Epithelial cell of proximal tubule (primary cell): ENCODE data around the gene FGFR3. TPM values are rescaled to one million over a fixed set of nuclear protein-coding genes. Genes with fewer than 3 reads are reported as not detected.
A peak's percentile ranks its signal among the peaks of the same experiment; 100 is the strongest.

Source experiments
- DNase-seq: peaks from one replicate; pipeline ENCODE4 v3.0.0-alpha.2; 2011; ENCODE audit warnings: low read depth
- H3K4me3 ChIP-seq: 2 replicates; pipeline ENCODE4 v1.5.1; 2011; ENCODE audit warnings: low read depth, mild to moderate bottlenecking, low read length
- total RNA-seq: library from RNA; depleted of rRNA; stranded (reverse); fragments of >200 nt; gene quantifications from 2 replicates; pipeline ENCODE4 v1.2.3, GENCODE V29; 2015
- TF ChIP-seq, protein P1 (sequence below): conservative IDR thresholded peaks from 2 replicates; pipeline ENCODE4 v1.5.1; 2012; ENCODE audit warnings: low read depth, mild to moderate bottlenecking, low read length

The FGFR3 gene
- total RNA-seq, 1 donor from 2014 or later, result 8.1 TPM

DNA sequence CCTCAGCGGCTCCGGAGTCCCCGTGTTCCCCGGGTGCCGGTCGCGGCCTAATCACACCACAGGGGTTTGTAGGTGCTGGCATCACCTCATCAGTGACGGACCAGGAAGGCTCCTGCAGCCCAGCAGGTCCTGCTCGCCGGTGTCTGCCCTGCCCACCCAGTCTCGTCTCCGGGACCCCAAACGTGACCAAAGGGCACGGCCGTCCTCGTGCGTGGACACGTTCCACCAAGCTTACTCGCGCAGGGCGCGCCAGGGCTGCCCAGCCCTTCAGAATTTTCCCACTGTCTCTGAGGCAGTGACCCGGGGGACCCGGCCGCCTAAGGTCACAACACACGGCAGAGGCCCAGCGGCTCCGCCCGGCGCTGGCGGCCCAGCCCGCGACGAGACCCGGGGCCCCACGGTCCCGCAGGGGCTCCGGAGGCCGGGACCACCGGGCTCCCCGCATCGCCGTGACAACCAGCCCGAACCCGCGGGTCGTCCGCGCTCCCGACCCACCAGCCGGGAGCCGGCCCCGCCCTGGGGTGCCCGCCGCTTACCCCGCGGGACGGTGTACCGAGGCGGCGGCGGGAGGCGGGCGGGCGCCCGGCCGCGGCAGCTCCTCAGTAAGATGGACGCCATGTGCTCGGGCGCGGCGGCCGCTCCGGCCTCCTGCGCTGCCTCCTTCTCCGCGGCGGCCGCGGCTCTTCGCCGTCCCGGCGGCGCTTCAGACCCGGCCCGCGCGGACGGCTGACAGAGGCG lies 62.4 kb downstream of the FGFR3 start:
- TF ChIP-seq, protein P1, sequence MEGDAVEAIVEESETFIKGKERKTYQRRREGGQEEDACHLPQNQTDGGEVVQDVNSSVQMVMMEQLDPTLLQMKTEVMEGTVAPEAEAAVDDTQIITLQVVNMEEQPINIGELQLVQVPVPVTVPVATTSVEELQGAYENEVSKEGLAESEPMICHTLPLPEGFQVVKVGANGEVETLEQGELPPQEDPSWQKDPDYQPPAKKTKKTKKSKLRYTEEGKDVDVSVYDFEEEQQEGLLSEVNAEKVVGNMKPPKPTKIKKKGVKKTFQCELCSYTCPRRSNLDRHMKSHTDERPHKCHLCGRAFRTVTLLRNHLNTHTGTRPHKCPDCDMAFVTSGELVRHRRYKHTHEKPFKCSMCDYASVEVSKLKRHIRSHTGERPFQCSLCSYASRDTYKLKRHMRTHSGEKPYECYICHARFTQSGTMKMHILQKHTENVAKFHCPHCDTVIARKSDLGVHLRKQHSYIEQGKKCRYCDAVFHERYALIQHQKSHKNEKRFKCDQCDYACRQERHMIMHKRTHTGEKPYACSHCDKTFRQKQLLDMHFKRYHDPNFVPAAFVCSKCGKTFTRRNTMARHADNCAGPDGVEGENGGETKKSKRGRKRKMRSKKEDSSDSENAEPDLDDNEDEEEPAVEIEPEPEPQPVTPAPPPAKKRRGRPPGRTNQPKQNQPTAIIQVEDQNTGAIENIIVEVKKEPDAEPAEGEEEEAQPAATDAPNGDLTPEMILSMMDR, result no peak
- H3K4me3 ChIP-seq, result peak overlapping the region; percentile 92

DNA sequence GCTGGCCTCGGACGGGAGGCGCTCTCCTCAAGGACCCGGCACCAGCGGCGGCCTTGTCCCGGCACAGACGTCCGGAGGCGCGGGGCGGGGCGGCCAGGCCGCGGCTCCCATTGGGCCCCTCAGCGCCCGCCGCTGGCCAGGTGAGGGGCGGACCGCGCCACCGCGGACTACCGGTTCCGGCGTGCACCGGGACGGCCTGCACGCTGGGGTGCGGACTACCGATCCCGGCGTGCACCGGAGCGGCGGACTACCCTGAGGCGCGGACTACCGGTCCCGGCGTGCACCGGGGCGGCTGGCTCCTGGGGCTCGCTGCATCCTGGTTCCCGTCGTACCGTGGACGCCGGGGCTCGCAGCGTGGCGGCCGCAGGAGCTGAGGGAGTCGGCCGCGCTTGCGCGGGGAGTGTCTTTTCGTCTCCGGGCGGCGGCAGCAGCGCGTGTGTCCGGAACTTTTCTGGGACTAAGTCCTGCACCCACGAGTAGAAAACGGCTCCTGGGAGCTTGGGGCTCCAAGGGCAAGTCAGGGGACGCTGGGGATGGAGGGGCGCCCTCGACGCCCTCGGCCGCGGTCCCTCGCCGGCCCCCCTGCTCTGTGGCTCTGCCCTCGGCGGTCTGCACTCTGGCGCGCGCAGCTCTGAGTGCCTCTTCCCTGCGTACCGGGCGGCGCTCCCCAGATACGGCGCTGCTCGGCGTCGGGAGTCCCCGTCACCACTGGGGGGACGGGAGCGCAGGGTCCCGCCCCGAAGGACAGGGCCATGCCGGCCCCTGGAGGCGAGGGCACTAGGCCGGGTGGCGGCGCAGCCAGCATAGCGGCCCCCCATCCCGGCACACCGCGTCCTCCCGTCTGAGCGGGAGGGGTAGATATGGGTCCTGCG lies 63.2 kb downstream of the FGFR3 start, which contains the start of gene LETM1:
TSS of gene LETM1 (minus strand) at position 86 of the 872 bp plus-strand sequence. CDS start 206 bp downstream, outside the sequence.
- TF ChIP-seq, protein P1, result no peak
- DNase-seq, result no peak
- peak within 1 kb of the TSS; percentile 92 for H3K4me3 ChIP-seq

More for the DNA sequence above, 62.4 kb downstream of the FGFR3 start:
- no peak for DNase-seq

DNA sequence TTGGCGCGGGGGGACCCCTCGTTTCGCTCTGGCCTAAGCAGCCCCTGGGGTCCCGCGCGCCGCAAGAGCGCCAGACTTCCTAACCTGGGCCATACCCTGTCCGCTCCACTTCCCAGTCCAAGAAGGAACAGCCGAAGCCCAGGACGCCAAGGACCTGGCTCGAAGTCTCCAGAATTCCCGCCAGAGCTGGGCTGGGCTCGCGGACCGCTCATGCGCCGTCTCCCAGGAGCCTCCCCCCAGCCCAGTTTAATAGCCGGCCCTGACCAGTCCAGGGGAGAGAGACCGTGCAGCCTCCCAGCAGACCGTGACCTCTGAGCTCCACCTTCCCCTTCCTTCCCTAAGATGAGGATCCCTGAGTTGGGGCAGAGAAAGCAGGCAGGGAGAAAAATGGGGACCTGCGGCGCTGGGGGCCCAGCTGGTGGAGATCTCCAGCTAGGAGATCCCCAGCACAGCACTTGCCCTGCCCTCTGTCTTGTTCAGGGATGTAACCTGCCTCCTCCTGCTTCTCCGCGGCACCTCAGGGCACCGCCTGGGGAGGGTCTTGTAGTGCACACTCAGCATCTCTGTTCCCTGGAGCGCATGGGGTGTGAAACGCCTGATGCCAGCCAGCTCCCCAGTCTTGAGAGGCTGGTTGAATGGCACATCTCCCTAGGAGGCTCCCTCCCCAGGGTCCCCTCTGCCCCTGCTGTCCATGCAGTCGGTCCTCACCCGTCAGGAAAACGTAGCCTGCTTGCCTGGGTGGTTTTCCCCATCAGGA lies 64.0 kb downstream of the FGFR3 start:
- H3K4me3 ChIP-seq, result peak overlapping the region; percentile 92
- TF ChIP-seq, protein P1, result no peak
- no peak for DNase-seq

DNA sequence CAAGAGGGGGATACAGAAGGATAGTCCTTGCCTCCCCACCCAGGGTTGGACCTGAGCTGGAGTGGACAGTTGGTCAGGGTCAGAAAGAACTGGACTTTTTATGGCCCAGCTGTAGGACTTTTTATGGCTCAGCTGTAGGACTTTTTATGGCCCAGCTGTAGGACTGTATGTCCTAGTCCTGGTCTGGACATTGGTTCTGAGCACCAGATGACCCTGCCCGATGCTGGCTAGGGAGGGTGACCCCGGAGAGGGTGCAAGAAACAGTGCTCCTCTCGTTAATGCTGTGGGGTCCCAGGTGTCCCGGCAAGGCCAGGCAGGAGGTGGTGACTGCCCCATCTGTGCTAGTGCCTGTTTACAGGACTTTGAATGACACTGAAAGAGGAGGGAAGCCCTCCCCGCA lies 64.8 kb downstream of the FGFR3 start:
- DNase-seq, result no peak
- H3K4me3 ChIP-seq, result no peak overlapping the region
- TF ChIP-seq, protein P1, result no peak

Other genes starting within 250 kb of the FGFR3 start
- gene FAM53A, start 109.0 kb upstream of the FGFR3 start, total RNA-seq, result 2.1 and 2.5 TPM in 2 replicates
- gene SLBP, start 81.0 kb upstream of the FGFR3 start, total RNA-seq, result 114 and 157 TPM in 2 replicates
- gene TMEM129, start 72.0 kb upstream of the FGFR3 start, total RNA-seq, result 27.8 and 50.9 TPM in 2 replicates
- 94.4 and 119 TPM in 2 replicates for gene TACC3, start 71.8 kb upstream of the FGFR3 start, total RNA-seq
- gene LETM1, start 62.9 kb downstream of the FGFR3 start, total RNA-seq, result 42.6 and 65.4 TPM in 2 replicates
- gene NSD2, start 78.1 kb downstream of the FGFR3 start, total RNA-seq, result 85.6 and 119 TPM in 2 replicates
- 28.0 and 34.5 TPM in 2 replicates for gene NELFA, start 215.7 kb downstream of the FGFR3 start, total RNA-seq